H9 (cell line): Measurements from ENCODE around the gene ANKRD40. TPM values are rescaled to one million over a fixed set of nuclear protein-coding genes. Genes with fewer than 3 reads are reported as not detected.

Source experiments
- DNase-seq: peaks from one replicate; pipeline ENCODE4 v3.0.0-alpha.2; 2017
- H2AFZ ChIP-seq: one replicate; pipeline ENCODE4 v1.6.1; 2013; ENCODE audit warnings: mild to moderate bottlenecking, low read length, control low read depth, moderate library complexity
- H2AK5ac ChIP-seq: 2 replicates; pipeline ENCODE4 v1.6.1; 2013; ENCODE audit warnings: low read length, control low read depth, mixed read lengths; ENCODE audit not compliant: insufficient read length
- H2BK120ac ChIP-seq: one replicate; pipeline ENCODE4 v1.6.1; 2013; ENCODE audit warnings: low read depth, mild to moderate bottlenecking, low read length, control low read depth, inconsistent platforms; ENCODE audit not compliant: poor library complexity, severe bottlenecking
- H2BK12ac ChIP-seq: 2 replicates; pipeline ENCODE4 v1.6.1; 2013; ENCODE audit warnings: low read length, control low read depth, mixed read lengths, low read depth; ENCODE audit not compliant: insufficient read length
- H2BK15ac ChIP-seq: 2 replicates; pipeline ENCODE4 v1.6.1; 2013; ENCODE audit warnings: low read depth, low read length, control low read depth
- H2BK20ac ChIP-seq: one replicate; pipeline ENCODE4 v1.6.1; 2013; ENCODE audit warnings: low read depth, mild to moderate bottlenecking, low read length, control low read depth, inconsistent platforms; ENCODE audit not compliant: poor library complexity, severe bottlenecking
- H2BK5ac ChIP-seq: 2 replicates; pipeline ENCODE4 v1.6.1; 2013; ENCODE audit warnings: low read length, control low read depth, mixed read lengths; ENCODE audit not compliant: insufficient read length
- H3K14ac ChIP-seq: 2 replicates; pipeline ENCODE4 v1.6.1; 2013; ENCODE audit warnings: low read length, control low read depth; ENCODE audit not compliant: insufficient read depth
- H3K18ac ChIP-seq: 2 replicates; pipeline ENCODE4 v1.6.1; 2013; ENCODE audit warnings: low read depth, mild to moderate bottlenecking, mixed read lengths, low read length, control low read depth; ENCODE audit not compliant: insufficient read length
- H3K23ac ChIP-seq: 2 replicates; pipeline ENCODE4 v1.6.1; 2013; ENCODE audit warnings: low read length, control low read depth, mixed read lengths, low read depth; ENCODE audit not compliant: insufficient read length
- H3K23me2 ChIP-seq: 2 replicates; pipeline ENCODE4 v1.6.1; 2013; ENCODE audit warnings: low read depth, mild to moderate bottlenecking, mixed read lengths, low read length, control low read depth; ENCODE audit not compliant: insufficient read length, poor library complexity, severe bottlenecking
- H3K27ac ChIP-seq: 2 replicates; pipeline ENCODE4 v1.5.1; 2013; ENCODE audit warnings: low read length, control low read depth, mixed read lengths, low read depth; ENCODE audit not compliant: insufficient read length
- H3K27me3 ChIP-seq: 2 replicates; pipeline ENCODE4 v1.6.1; 2013; ENCODE audit warnings: low read length, control low read depth, inconsistent platforms; ENCODE audit not compliant: insufficient read depth
- H3K4ac ChIP-seq: 2 replicates; pipeline ENCODE4 v1.6.1; 2013; ENCODE audit warnings: low read depth, mild to moderate bottlenecking, control low read depth, inconsistent platforms, low read length, moderate library complexity
- H3K4me1 ChIP-seq: 2 replicates; pipeline ENCODE4 v1.6.1; 2013; ENCODE audit warnings: low read length, control low read depth, inconsistent platforms; ENCODE audit not compliant: insufficient read depth
- H3K4me2 ChIP-seq: 2 replicates; pipeline ENCODE4 v1.6.1; 2013; ENCODE audit warnings: low read length, control low read depth, mixed read lengths; ENCODE audit not compliant: insufficient read length, insufficient read depth
- H3K56ac ChIP-seq: 2 replicates; pipeline ENCODE4 v1.6.1; 2013; ENCODE audit warnings: low read depth, mild to moderate bottlenecking, mixed read lengths, low read length, control low read depth; ENCODE audit not compliant: insufficient read length
- H3K79me1 ChIP-seq: 2 replicates; pipeline ENCODE4 v1.6.1; 2013; ENCODE audit warnings: low read depth, mild to moderate bottlenecking, moderate library complexity, low read length, control low read depth, inconsistent platforms; ENCODE audit not compliant: insufficient read depth, poor library complexity, severe bottlenecking
- H3K79me2 ChIP-seq: 2 replicates; pipeline ENCODE4 v1.6.1; 2013; ENCODE audit warnings: low read length, control low read depth, inconsistent platforms; ENCODE audit not compliant: insufficient read depth
- H3K9ac ChIP-seq: 2 replicates; pipeline ENCODE4 v1.6.1; 2013; ENCODE audit warnings: low read length, control low read depth, mixed read lengths; ENCODE audit not compliant: insufficient read length; ENCODE audit errors: extremely low read depth
- H3K9me3 ChIP-seq: one replicate; pipeline ENCODE4 v1.6.1; 2013; ENCODE audit warnings: low read depth, low read length, inconsistent platforms; ENCODE audit not compliant: control insufficient read depth
- H3T11ph ChIP-seq: one replicate; pipeline ENCODE4 v1.6.1; 2013; ENCODE audit warnings: mild to moderate bottlenecking, low read length, control low read depth, inconsistent platforms
- H4K20me1 ChIP-seq: one replicate; pipeline ENCODE4 v1.6.1; 2013; ENCODE audit not compliant: control insufficient read depth, insufficient read length, insufficient read depth
- H4K5ac ChIP-seq: 2 replicates; pipeline ENCODE4 v1.6.1; 2013; ENCODE audit warnings: low read depth, mild to moderate bottlenecking, mixed read lengths, low read length, control low read depth; ENCODE audit not compliant: insufficient read length
- H4K8ac ChIP-seq: replicated peaks from 2 replicates; pipeline ENCODE4 v1.6.1; 2013; ENCODE audit warnings: low read length, control low read depth, mixed read lengths, low read depth; ENCODE audit not compliant: insufficient read length
- H4K91ac ChIP-seq: 2 replicates; pipeline ENCODE4 v1.6.1; 2013; ENCODE audit warnings: low read depth, mild to moderate bottlenecking, moderate library complexity, mixed read lengths, low read length, control low read depth; ENCODE audit not compliant: insufficient read length
- H3K27ac Mint-ChIP-seq, 3 experiments: 2 replicates in 2 of 3; 3 replicates in 1 of 3; pipeline ENCODE4 v1.8.0; 2020 to 2021; ENCODE audit warnings: mixed read lengths in 3 of 3, mild to moderate bottlenecking in 1 of 3, moderate library complexity in 1 of 3
- H3K27me3 Mint-ChIP-seq: 2 replicates; pipeline ENCODE4 v1.8.0; 2021; ENCODE audit warnings: low read depth, mild to moderate bottlenecking, moderate library complexity, mixed read lengths
- H3K36me3 Mint-ChIP-seq, 3 experiments: 2 replicates in 2 of 3; 3 replicates in 1 of 3; pipeline ENCODE4 v1.8.0; 2020 to 2021; ENCODE audit warnings: low read depth in 3 of 3, mixed read lengths in 3 of 3; ENCODE audit not compliant: insufficient read depth in 1 of 3
- H3K4me1 Mint-ChIP-seq, 2 experiments: 2 replicates each; pipeline ENCODE4 v1.8.0; 2020; ENCODE audit warnings: mixed read lengths in 2 of 2
- H3K4me3 Mint-ChIP-seq, 2 experiments: 2 replicates in 1 of 2; 3 replicates in 1 of 2; pipeline ENCODE4 v1.8.0; 2020 to 2021; ENCODE audit warnings: mild to moderate bottlenecking in 2 of 2, mixed read lengths in 2 of 2, moderate library complexity in 1 of 2
- H3K9me3 Mint-ChIP-seq, 2 experiments: 2 replicates in 1 of 2; 3 replicates in 1 of 2; pipeline ENCODE4 v1.8.0; 2020; ENCODE audit warnings: mild to moderate bottlenecking in 2 of 2, mixed read lengths in 2 of 2, moderate library complexity in 1 of 2
- WGBS: extraction: QIAGEN DNeasy Blood & Tissue Kit; methylation state at CpG from one replicate; pipeline ENCODE4 v1.1.7; 2013; ENCODE audit warnings: missing lambda C conversion rate, low lambda C conversion rate, mixed read lengths; ENCODE audit not compliant: insufficient read length; ENCODE audit errors: extremely low coverage; 5-methylcytosine and 5-hydroxymethylcytosine counted together
- total RNA-seq: library from RNA; stranded (reverse); gene quantifications from 2 replicates; pipeline ENCODE4 v1.2.1, GENCODE V29; 2021
- TF ChIP-seq, protein P1 (sequence below): fragments of 200-600 bp; sonication (generic); conservative IDR thresholded peaks from 3 replicates; pipeline ENCODE4 v1.8.0; 2021; ENCODE audit warnings: antibody characterized with exemption, mild to moderate bottlenecking

The ANKRD40 gene
- total RNA-seq, 1 experiment from 2014 or later, result 54.3 TPM

DNA sequence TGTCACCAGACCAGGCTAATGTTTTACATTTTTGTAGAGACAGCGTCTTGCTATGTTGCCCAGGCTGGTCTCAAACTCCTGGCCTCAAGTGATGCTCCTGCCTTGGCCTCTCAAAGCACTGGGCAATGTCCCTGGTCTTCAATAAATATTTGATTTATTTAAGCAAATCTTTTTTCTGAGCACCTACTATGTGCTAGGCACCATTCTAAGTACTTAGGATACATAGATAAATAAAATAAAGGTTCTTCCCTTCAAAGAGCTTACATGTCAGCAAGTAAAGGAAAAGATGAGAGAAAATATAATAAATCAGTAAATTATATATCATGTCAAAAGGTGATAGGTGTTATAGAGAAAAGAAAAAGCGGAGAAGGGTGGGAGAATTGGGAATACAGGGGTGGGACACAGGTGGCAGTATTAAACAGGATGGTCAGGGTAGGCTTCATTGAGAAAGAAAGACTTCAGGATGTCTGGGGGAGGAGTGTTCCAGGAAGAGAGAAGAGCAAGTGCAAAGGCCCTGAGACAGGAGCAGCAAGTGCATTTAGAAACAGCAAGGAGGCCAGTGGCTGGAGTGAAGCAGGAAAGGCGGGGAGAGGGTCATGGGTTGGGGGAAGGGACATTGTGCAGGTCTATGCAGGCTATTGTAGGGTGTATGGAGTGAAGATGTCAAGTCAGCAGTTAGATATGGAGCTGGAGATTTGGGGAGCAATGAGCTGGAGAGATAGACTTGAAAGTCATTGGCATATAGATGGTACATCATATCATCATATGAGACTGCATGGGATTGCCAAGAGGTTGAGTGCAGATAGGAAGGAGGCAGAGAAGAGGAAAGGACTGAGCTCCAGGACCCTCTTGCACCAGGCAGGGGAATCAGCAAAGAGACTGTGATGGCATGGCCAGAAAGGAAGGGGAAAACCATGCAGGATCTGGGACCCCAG lies 61.7 kb downstream of the ANKRD40 start:
- Histone ChIP-seq H3K9ac (no peak overlapping the region), H2BK15ac (no peak overlapping the region), H3K9me3 (no peaks in the 10 kb centered on the region), H3K4me2 (no peak overlapping the region), H3T11ph (no peak overlapping the region), H3K79me1 (no peaks in the 10 kb centered on the region), H3K18ac (no peak overlapping the region), H3K56ac (no peak overlapping the region), H2AK5ac (no peak overlapping the region), H3K27me3 (no peaks in the 10 kb centered on the region), H2BK5ac (no peak overlapping the region), H4K20me1 (peaks cover 2% of the 10 kb centered on the region), H4K8ac (no peak overlapping the region), H4K91ac (no peak overlapping the region), H3K14ac (no peak overlapping the region), H3K23me2 (no peaks in the 10 kb centered on the region), H2AFZ (no peak overlapping the region), H4K5ac (no peak overlapping the region), H2BK20ac (no peak overlapping the region), H3K4ac (no peak overlapping the region), H2BK12ac (no peak overlapping the region), H3K23ac (no peak overlapping the region), H3K4me1 (no peaks in the 10 kb centered on the region), H3K27ac (no peak overlapping the region), H2BK120ac (no peak overlapping the region), H3K79me2 (no peaks in the 10 kb centered on the region)
- Mint-ChIP-seq H3K4me3 (no peak overlapping the region), H3K9me3 (no peaks in the 10 kb centered on the region; a peak in 1 of 5 replicates), H3K36me3 (no peaks in the 10 kb centered on the region), H3K27me3 (peaks cover 6% of the 10 kb centered on the region), H3K27ac (no peak overlapping the region), H3K4me1 (peaks cover 6% of the 10 kb centered on the region in 2 experiments)
- WGBS, result 100% methylated on average over 1 of the region's 3 CpGs
- TF ChIP-seq, protein P1, sequence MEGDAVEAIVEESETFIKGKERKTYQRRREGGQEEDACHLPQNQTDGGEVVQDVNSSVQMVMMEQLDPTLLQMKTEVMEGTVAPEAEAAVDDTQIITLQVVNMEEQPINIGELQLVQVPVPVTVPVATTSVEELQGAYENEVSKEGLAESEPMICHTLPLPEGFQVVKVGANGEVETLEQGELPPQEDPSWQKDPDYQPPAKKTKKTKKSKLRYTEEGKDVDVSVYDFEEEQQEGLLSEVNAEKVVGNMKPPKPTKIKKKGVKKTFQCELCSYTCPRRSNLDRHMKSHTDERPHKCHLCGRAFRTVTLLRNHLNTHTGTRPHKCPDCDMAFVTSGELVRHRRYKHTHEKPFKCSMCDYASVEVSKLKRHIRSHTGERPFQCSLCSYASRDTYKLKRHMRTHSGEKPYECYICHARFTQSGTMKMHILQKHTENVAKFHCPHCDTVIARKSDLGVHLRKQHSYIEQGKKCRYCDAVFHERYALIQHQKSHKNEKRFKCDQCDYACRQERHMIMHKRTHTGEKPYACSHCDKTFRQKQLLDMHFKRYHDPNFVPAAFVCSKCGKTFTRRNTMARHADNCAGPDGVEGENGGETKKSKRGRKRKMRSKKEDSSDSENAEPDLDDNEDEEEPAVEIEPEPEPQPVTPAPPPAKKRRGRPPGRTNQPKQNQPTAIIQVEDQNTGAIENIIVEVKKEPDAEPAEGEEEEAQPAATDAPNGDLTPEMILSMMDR, result no peak
- no peak for DNase-seq

Other genes with a start within 250 kb of the ANKRD40 start
- 0.46 and 0.57 TPM in 2 replicates for gene CHAD, start 239.0 kb downstream of the ANKRD40 start, total RNA-seq
- 27.9 and 29.6 TPM in 2 replicates for gene RSAD1, start 229.1 kb downstream of the ANKRD40 start, total RNA-seq
- gene MYCBPAP, start 199.5 kb downstream of the ANKRD40 start, total RNA-seq, result 1.7 and 1.9 TPM in 2 replicates
- 1.9 and 2.2 TPM in 2 replicates for gene EPN3, start 175.2 kb downstream of the ANKRD40 start, total RNA-seq
- gene SPATA20, start 160.7 kb downstream of the ANKRD40 start, total RNA-seq, result 23.9 and 26.6 TPM in 2 replicates
- 1.5 and 1.7 TPM in 2 replicates for gene CACNA1G, start 147.2 kb downstream of the ANKRD40 start, total RNA-seq
- gene ABCC3, start 73.0 kb downstream of the ANKRD40 start, total RNA-seq, result 0.31 and 0.59 TPM in 2 replicates
- gene LUC7L3, start 11.7 kb upstream of the ANKRD40 start, total RNA-seq, result 143 and 154 TPM in 2 replicates
- gene ANKRD40CL, start 59.6 kb upstream of the ANKRD40 start, total RNA-seq, result not detected in 2 replicates
- gene WFIKKN2, start 127.7 kb upstream of the ANKRD40 start, total RNA-seq, result 1.0 and 1.1 TPM in 2 replicates
- gene TOB1, start 158.4 kb upstream of the ANKRD40 start, total RNA-seq, result 31.2 and 31.6 TPM in 2 replicates